Panc1 (cell line): ENCODE results near the gene HDDC2. TPM values are rescaled to one million over a fixed set of nuclear protein-coding genes. Genes with fewer than 3 reads are reported as not detected.

Experiments
- ATAC-seq: fragments of 200-7000 bp; cut with Tn5 transposase; 2 replicates; pipeline ENCODE4 v1.9.1; 2020; ENCODE audit warnings: mild to moderate bottlenecking, moderate library complexity
- BruUV-seq: library from RNA; stranded (reverse); fragments of 400-500 nt; replicated peaks from 2 replicates; lab custom pipeline; 2021; lab: Mats Ljungman, UMichigan
- CTCF ChIA-PET: fragments of 300-600 bp; sonication (Branson Sonifier 250); formaldehyde crosslinking; loops from one replicate; lab custom pipeline; 2022; ENCODE audit warnings: antibody characterized with exemption; lab: Charles Lee
- POLR2A ChIA-PET: fragments of 300-600 bp; sonication (Branson Sonifier 250); formaldehyde crosslinking; loops from one replicate; lab custom pipeline; 2022; ENCODE audit warnings: antibody characterized with exemption; lab: Charles Lee
- DNase-seq: peaks from one replicate; pipeline ENCODE4 v3.0.0-alpha.2; 2010; ENCODE audit warnings: low read depth, low spot score
- H3K27ac ChIP-seq: 2 replicates; pipeline ENCODE4 v1.5.1; 2011; ENCODE audit warnings: mild to moderate bottlenecking, low read length, inconsistent platforms
- H3K27me3 ChIP-seq: fragments of 200-500 bp; sonication (Bioruptor generic); 2 replicates; pipeline ENCODE4 v1.6.0; 2014; ENCODE audit warnings: low read length, inconsistent platforms; ENCODE audit not compliant: control insufficient read depth, insufficient read depth
- H3K36me3 ChIP-seq: fragments of 200-500 bp; sonication (Bioruptor generic); 2 replicates; pipeline ENCODE4 v1.5.1; 2014; ENCODE audit warnings: inconsistent platforms, mild to moderate bottlenecking, low read length, moderate library complexity; ENCODE audit not compliant: control insufficient read depth, insufficient read depth
- H3K4me1 ChIP-seq: 2 replicates; pipeline ENCODE4 v1.5.1; 2011; ENCODE audit warnings: inconsistent platforms, mild to moderate bottlenecking, low read length, moderate library complexity; ENCODE audit not compliant: control insufficient read depth, insufficient read depth
- H3K4me3 ChIP-seq, 2 experiments: 2 replicates each; pipeline ENCODE4 v1.5.1; 2011 to 2012; ENCODE audit warnings: low read depth in 2 of 2, low read length in 2 of 2, mild to moderate bottlenecking in 2 of 2, inconsistent platforms in 1 of 2, moderate library complexity in 1 of 2
- H3K9me3 ChIP-seq: fragments of 200-500 bp; sonication (Bioruptor generic); 2 replicates; pipeline ENCODE4 v1.5.1; 2014; ENCODE audit warnings: low read depth, mild to moderate bottlenecking, inconsistent platforms, low read length, moderate library complexity; ENCODE audit not compliant: control insufficient read depth, insufficient read depth
- POLR2AphosphoS5 ChIP-seq: IDR thresholded peaks from 2 replicates; pipeline ENCODE4 v1.6.1; 2012; ENCODE audit warnings: mild to moderate bottlenecking, low read depth, low read length, moderate library complexity
- SIN3A ChIP-seq: IDR thresholded peaks from 2 replicates; pipeline ENCODE4 v1.6.1; 2012; ENCODE audit warnings: low read depth, mild to moderate bottlenecking, low read length, moderate library complexity, borderline replicate concordance; ENCODE audit not compliant: insufficient read depth
- TCF7L2 ChIP-seq: IDR thresholded peaks from 2 replicates; pipeline ENCODE4 v1.6.1; 2011; ENCODE audit warnings: mild to moderate bottlenecking, low read depth, low read length, inconsistent platforms
- in situ Hi-C: cut with HindIII; loops from 2 replicates; pipeline ENCODE4 v1.10.0; 2016; ENCODE audit warnings: low sequenced_read_pairs, low pct_unique_long_range_greater_than_20kb
- intact Hi-C: fragments of 100-400 bp; cut with micrococcal nuclease; formaldehyde crosslinking; loops from one replicate; pipeline ENCODE4 v1.10.0; 2022; ENCODE audit not compliant: unreplicated experiment
- total RNA-seq: library from RNA; stranded (reverse); gene quantifications from one replicate; pipeline ENCODE4 v1.2.1, GENCODE V29; 2021; ENCODE audit not compliant: unreplicated experiment
- TF ChIP-seq, protein P1 (sequence below): fragments of 450-650 bp; IDR thresholded peaks from 2 replicates; pipeline ENCODE4 v1.5.1; 2017; ENCODE audit warnings: mild to moderate bottlenecking
- TF ChIP-seq, protein P2 (sequence below), 2 experiments: IDR thresholded peaks; 2 replicates each; pipeline ENCODE4 v1.6.1; 2011 to 2012; ENCODE audit warnings: low read depth in 2 of 2, control low read depth in 1 of 2, low read length in 1 of 2, mild to moderate bottlenecking in 1 of 2, moderate library complexity in 1 of 2; ENCODE audit not compliant: insufficient read depth in 1 of 2

Gene HDDC2
- total RNA-seq, 1 experiment from 2014 or later, result 88.8 TPM

DNA sequence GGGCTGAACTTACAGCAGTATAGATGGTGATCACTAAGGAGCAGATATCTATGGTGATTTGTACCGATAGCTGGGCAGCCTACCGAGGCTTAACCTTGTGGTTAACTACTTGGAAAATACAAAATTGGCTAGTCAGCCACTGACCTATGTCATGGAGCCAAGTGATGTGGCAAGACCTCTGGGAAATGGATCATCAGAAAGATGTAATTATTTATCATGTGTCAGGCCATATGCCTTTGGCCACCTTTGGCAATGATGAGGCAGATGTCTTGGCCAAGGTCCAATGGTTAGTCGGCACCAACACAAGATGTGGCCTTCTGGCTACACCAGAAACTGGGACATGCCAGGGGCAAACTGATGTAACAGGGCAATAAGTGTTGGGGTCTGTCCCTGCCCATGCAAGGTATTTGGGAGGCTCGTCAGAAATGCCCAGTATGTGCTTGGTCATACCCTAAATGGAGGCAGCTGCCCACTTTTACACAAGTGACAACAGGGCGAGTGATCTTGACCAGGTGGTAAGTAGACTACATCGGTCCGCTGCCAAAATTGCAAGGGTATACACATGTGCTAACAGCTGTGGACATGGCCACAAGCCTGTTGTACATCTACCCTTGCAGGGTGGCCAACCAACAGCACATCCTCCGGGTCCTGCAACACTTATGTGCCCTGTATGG is 30.1 kb downstream of the HDDC2 start:
- Histone ChIP-seq H3K36me3 (peaks cover 10% of the 10 kb centered on the region), H3K4me3 (no peak overlapping the region), H3K27ac (no peak overlapping the region), H3K9me3 (no peaks in the 10 kb centered on the region), H3K4me1 (no peaks in the 10 kb centered on the region), H3K27me3 (no peaks in the 10 kb centered on the region)
- TF ChIP-seq TCF7L2 (no peak), SIN3A (no peak), POLR2AphosphoS5 (no peak)
- TF ChIP-seq, protein P1, sequence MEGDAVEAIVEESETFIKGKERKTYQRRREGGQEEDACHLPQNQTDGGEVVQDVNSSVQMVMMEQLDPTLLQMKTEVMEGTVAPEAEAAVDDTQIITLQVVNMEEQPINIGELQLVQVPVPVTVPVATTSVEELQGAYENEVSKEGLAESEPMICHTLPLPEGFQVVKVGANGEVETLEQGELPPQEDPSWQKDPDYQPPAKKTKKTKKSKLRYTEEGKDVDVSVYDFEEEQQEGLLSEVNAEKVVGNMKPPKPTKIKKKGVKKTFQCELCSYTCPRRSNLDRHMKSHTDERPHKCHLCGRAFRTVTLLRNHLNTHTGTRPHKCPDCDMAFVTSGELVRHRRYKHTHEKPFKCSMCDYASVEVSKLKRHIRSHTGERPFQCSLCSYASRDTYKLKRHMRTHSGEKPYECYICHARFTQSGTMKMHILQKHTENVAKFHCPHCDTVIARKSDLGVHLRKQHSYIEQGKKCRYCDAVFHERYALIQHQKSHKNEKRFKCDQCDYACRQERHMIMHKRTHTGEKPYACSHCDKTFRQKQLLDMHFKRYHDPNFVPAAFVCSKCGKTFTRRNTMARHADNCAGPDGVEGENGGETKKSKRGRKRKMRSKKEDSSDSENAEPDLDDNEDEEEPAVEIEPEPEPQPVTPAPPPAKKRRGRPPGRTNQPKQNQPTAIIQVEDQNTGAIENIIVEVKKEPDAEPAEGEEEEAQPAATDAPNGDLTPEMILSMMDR, result no peak
- TF ChIP-seq, protein P2, sequence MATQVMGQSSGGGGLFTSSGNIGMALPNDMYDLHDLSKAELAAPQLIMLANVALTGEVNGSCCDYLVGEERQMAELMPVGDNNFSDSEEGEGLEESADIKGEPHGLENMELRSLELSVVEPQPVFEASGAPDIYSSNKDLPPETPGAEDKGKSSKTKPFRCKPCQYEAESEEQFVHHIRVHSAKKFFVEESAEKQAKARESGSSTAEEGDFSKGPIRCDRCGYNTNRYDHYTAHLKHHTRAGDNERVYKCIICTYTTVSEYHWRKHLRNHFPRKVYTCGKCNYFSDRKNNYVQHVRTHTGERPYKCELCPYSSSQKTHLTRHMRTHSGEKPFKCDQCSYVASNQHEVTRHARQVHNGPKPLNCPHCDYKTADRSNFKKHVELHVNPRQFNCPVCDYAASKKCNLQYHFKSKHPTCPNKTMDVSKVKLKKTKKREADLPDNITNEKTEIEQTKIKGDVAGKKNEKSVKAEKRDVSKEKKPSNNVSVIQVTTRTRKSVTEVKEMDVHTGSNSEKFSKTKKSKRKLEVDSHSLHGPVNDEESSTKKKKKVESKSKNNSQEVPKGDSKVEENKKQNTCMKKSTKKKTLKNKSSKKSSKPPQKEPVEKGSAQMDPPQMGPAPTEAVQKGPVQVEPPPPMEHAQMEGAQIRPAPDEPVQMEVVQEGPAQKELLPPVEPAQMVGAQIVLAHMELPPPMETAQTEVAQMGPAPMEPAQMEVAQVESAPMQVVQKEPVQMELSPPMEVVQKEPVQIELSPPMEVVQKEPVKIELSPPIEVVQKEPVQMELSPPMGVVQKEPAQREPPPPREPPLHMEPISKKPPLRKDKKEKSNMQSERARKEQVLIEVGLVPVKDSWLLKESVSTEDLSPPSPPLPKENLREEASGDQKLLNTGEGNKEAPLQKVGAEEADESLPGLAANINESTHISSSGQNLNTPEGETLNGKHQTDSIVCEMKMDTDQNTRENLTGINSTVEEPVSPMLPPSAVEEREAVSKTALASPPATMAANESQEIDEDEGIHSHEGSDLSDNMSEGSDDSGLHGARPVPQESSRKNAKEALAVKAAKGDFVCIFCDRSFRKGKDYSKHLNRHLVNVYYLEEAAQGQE (IDR thresholded peaks at IDR 0.05; ENCODE audit: insufficient read depth in 1 of 2, low read depth in 2 of 2, low read length in 1 of 2), result no peak
- DNase-seq (no peak), ATAC-seq (no peak)
- in situ Hi-C loops (no loop called here), intact Hi-C loops (no loop called here)
- ChIA-PET CTCF (no interaction called here), POLR2A (no interaction called here)
- BruUV-seq, result no TSS peak

DNA sequence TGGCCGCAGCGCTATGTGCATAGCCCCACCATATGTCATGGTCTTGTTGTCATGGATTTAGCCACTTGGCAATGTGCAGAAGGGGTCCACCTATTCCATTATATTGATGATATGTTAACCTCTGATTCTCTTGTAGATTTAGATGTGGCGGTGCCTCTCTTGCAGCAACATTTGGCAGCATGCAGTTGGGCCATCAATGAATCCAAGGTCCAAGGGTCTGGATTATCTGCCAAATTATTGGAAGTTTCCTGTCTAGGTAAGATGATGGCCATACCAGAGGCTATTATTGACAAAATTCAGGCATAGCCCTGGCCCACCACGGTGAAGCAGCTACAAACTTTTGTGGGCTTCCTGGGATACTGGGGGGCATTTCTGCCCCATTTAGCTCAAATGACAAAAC is 31.4 kb downstream of the HDDC2 start:
- Histone ChIP-seq H3K4me1 (no peaks in the 10 kb centered on the region), H3K36me3 (peaks cover 7% of the 10 kb centered on the region), H3K9me3 (no peaks in the 10 kb centered on the region), H3K4me3 (no peak overlapping the region), H3K27me3 (no peaks in the 10 kb centered on the region), H3K27ac (no peak overlapping the region)
- DNase-seq (no peak), ATAC-seq (no peak)
- intact Hi-C loops (no loop called here), in situ Hi-C loops (no loop called here)
- POLR2A ChIA-PET, result no interaction called here
- CTCF ChIA-PET, result no interaction called here
- no TSS peak for BruUV-seq
- TF ChIP-seq, protein P1, result no peak
- no peak for TF ChIP-seq SIN3A
